Testis (tissue), 3 donors: ENCODE data around the gene LRWD1. TPM values are rescaled to one million over a fixed set of nuclear protein-coding genes. Genes with fewer than 3 reads are reported as not detected.
"Not testable (repeated sequence)": the region's sequence is repeated elsewhere in the genome, so short reads cannot be mapped to it uniquely, and the experiment has no call there.

ENCODE experiments used
- DNase-seq: peaks from one replicate; pipeline ENCODE4 v3.0.0-alpha.2; 2019
- H3K27ac ChIP-seq, 2 donors: fragments of 200-600 bp; sonication (generic); one replicate each; pipeline ENCODE4 v1.5.1; 2019
- H3K27me3 ChIP-seq: fragments of 200-600 bp; sonication (generic); one replicate; pipeline ENCODE4 v1.5.1; 2019
- H3K36me3 ChIP-seq: fragments of 200-600 bp; sonication (generic); one replicate; pipeline ENCODE4 v1.5.1; 2017; ENCODE audit warnings: low read depth; ENCODE audit errors: missing control alignments
- H3K4me1 ChIP-seq: fragments of 200-600 bp; sonication (generic); one replicate; pipeline ENCODE4 v1.5.1; 2019
- H3K4me3 ChIP-seq, 2 donors: fragments of 200-600 bp; sonication (generic); one replicate each; pipeline ENCODE4 v1.5.1; 2017 to 2019
- H3K9me3 ChIP-seq: fragments of 200-600 bp; sonication (generic); one replicate; pipeline ENCODE4 v1.5.1; 2017
- CTCF ChIP-seq, 3 experiments: fragments of 450-650 bp in 2 of 3; fragments of 200-600 bp in 1 of 3; sonication (generic) in 1 of 3; IDR thresholded peaks; one replicate each; pipeline ENCODE4 v1.5.1; 2016 to 2019; ENCODE audit warnings: antibody characterized with exemption in 3 of 3, mild to moderate bottlenecking in 2 of 3, moderate library complexity in 1 of 3
- POLR2A ChIP-seq: fragments of 450-650 bp; IDR thresholded peaks from one replicate; pipeline ENCODE4 v1.6.1; 2017; ENCODE audit warnings: antibody characterized with exemption, mild to moderate bottlenecking, moderate library complexity
- WGBS, 2 donors: methylation state at CpG; one replicate each; pipeline ENCODE4 v1.1.5; 2018; 5-methylcytosine and 5-hydroxymethylcytosine counted together
- intact Hi-C: fragments of 100-400 bp; cut with DNase I; formaldehyde crosslinking; loops from one replicate; pipeline ENCODE4 v1.15.1; 2023; ENCODE audit warnings: low total_unique reads
- polyA plus RNA-seq: library from polyadenylated mRNA; stranded (reverse); fragments of 350-450 nt; fragmentation: Illumina TruSeq; extraction: RNeasy Lipid Tissue Mini Kit (QIAGEN cat#74804); gene quantifications from one replicate; pipeline ENCODE4 v1.2.3, GENCODE V29; 2014; ENCODE audit warnings: low read depth, low replicate concordance; ENCODE audit not compliant: insufficient read depth
- total RNA-seq, 2 donors: library from RNA; depleted of rRNA; stranded (reverse); fragments of >200 nt; gene quantifications; one replicate each; pipeline ENCODE4 v1.2.3, GENCODE V29; 2016

The LRWD1 gene
- total and polyA plus RNA-seq, 3 donors from 2014 or later: 221 to 540 (median 350) TPM

GRCh38 chr7:102471791-102472125, 7.0 kb downstream of the LRWD1 start:
- H3K36me3 ChIP-seq: no peaks in the 10 kb centered on the region
- no peaks in the 10 kb centered on the region for H3K27me3 ChIP-seq
- WGBS, 2 donors: 78 to 85% methylated on average over 5 to 6 of the region's 6 CpGs
- no peaks in the 10 kb centered on the region for H3K9me3 ChIP-seq
- no peak for TF ChIP-seq CTCF (IDR thresholded peaks at IDR 0.05)
- TF ChIP-seq POLR2A: no peak
- peaks cover 8% of the 10 kb centered on the region for H3K4me1 ChIP-seq
- no peak overlapping the region for H3K27ac ChIP-seq
- no peak for DNase-seq
- H3K4me3 ChIP-seq: no peak overlapping the region
- intact Hi-C loops: no loop called here

- TF ChIP-seq POLR2A (no peak), CTCF (IDR thresholded peaks at IDR 0.05) (no peak)
- no peak for DNase-seq
- Histone ChIP-seq H3K36me3 (no peaks in the 10 kb centered on the region), H3K9me3 (no peaks in the 10 kb centered on the region), H3K27ac (no peak overlapping the region), H3K4me3 (no peak overlapping the region), H3K27me3 (no peaks in the 10 kb centered on the region), H3K4me1 (peaks cover 6% of the 10 kb centered on the region)
- intact Hi-C loops: no loop called here
- 69 to 78% methylated on average over 23 to 31 of the region's 31 CpGs for whole genome bisulfite sequencing, 2 donors
These were observed 7.6 kb downstream of the LRWD1 start for GRCh38 chr7:102472126-102473041.

DNA sequence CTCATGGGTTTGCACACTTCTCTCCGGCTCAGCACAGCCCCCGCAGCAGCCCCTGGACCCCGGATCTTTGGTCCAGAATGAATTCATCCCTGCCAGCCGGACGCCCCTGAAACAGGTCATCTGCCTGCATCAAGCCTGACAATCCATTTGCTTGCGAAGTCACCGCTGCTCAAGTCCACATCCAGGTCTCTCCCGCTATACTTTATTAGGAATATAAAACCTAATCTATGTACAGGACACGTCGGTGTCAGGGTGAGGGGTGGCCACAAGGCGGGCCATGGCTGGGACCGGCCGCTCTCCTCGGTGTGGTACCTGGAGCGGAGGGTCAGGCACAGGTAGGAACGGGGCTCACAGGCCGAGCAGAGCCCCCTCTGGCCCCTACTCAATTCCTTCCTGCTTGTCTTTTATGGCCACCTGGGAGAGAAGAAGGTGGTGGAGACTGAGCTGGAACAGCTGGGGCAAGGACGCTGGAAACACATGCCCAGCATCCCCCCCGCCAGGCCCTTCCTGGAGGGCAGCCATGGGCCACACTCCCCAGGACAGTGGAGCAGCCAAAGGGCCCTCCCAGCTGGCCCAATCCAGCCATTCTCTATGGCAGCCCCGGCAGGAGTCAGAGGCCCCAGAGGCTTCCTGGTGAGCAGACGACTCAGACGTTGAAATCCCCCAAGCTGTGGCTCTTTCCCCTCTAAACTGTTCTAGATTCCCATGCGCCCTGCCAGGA, 8.6 kb downstream of the LRWD1 start:
- intact Hi-C loops: no loop called here
- WGBS, 2 donors: 79 to 80% methylated on average over 19 to 23 of the region's 23 CpGs
- Histone ChIP-seq H3K9me3 (no peaks in the 10 kb centered on the region), H3K36me3 (no peaks in the 10 kb centered on the region), H3K27ac (no peak overlapping the region), H3K4me1 (no peaks in the 10 kb centered on the region), H3K27me3 (no peaks in the 10 kb centered on the region), H3K4me3 (no peak overlapping the region)
- TF ChIP-seq POLR2A: no peak
- TF ChIP-seq CTCF (IDR thresholded peaks at IDR 0.05): no peak
- no peak for DNase-seq

DNA sequence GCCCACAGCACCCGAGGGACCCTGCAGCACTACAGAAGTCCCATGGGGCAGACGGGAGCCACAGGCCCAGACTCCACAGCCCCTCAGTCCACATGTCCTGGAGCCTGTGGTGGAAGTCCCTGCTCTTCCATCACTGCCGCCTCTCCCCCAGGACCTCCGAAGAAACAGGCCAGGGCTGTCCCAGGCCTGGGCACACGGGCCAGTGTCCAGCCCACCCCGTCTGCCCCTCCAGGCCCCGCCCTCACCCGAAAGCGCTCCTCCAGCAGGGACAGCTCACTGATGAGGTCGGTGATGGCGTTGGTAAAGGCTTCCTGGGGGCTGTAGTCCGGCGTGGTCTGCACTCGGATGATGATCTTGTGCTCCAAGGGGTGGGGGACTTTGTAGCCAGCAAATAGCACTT, 9.3 kb downstream of the LRWD1 start:
- H3K9me3 ChIP-seq, H3K27ac ChIP-seq, H3K27me3 ChIP-seq, H3K36me3 ChIP-seq, intact Hi-C loops, H3K4me1 ChIP-seq, H3K4me3 ChIP-seq: not testable (repeated sequence)
- peak; percentile 6 for DNase-seq
- 83% methylated on average over 4 of the region's 14 CpGs; no CpG with 5 or more reads in 1 of the 2 donors for WGBS, 2 donors

GRCh38 chr7:102474736-102475435, 10.1 kb downstream of the LRWD1 start:
- H3K27me3 ChIP-seq, H3K27ac ChIP-seq, H3K9me3 ChIP-seq, intact Hi-C loops, H3K4me3 ChIP-seq, H3K36me3 ChIP-seq, H3K4me1 ChIP-seq: not testable (repeated sequence)
- 86% methylated on average over 7 of the region's 19 CpGs; no CpG with 5 or more reads in 1 of the 2 donors for WGBS, 2 donors
- peak; percentile 10 for DNase-seq
